Keratinocyte (primary cell): Measurements from ENCODE around the gene INSYN2A. TPM values are rescaled to one million over a fixed set of nuclear protein-coding genes. Genes with fewer than 3 reads are reported as not detected.

Source experiments
- DNase-seq: peaks from one replicate; pipeline ENCODE4 v3.0.0-alpha.2; 2011; ENCODE audit warnings: low read depth, missing footprints, low spot score
- FAIRE-seq: peaks from 2 replicates; lab custom pipeline; 2011; peaks lifted over from hg19 to GRCh38; lab: Jason Lieb, UNC
- H2AFZ ChIP-seq: 2 replicates; pipeline ENCODE4 v1.6.0; 2012; ENCODE audit warnings: low read length, control low read depth, inconsistent platforms; ENCODE audit not compliant: control insufficient read depth
- H3K27ac ChIP-seq: 2 replicates; pipeline ENCODE4 v1.5.1; 2011; ENCODE audit warnings: low read length; ENCODE audit not compliant: control insufficient read depth, insufficient read depth
- H3K27me3 ChIP-seq: 3 replicates; pipeline ENCODE4 v1.6.0; 2011; ENCODE audit warnings: low read length; ENCODE audit not compliant: control insufficient read depth, insufficient read depth; ENCODE audit errors: extremely low read depth
- H3K36me3 ChIP-seq, 2 experiments: 2 replicates in 1 of 2; 3 replicates in 1 of 2; pipeline ENCODE4 v1.5.1; 2011; ENCODE audit warnings: low read length in 2 of 2, mild to moderate bottlenecking in 1 of 2; ENCODE audit not compliant: control insufficient read depth in 2 of 2, insufficient read depth in 2 of 2; ENCODE audit errors: extremely low read depth in 1 of 2
- H3K4me1 ChIP-seq: 3 replicates; pipeline ENCODE4 v1.5.1; 2011; ENCODE audit warnings: low read length; ENCODE audit not compliant: control insufficient read depth, insufficient read depth; ENCODE audit errors: extremely low read depth
- H3K4me2 ChIP-seq: 3 replicates; pipeline ENCODE4 v1.6.0; 2011; ENCODE audit warnings: low read depth, low read length; ENCODE audit not compliant: control insufficient read depth, insufficient read depth; ENCODE audit errors: extremely low read depth
- H3K4me3 ChIP-seq, 3 experiments: fragments of 200-600 bp in 1 of 3; sonication (generic) in 1 of 3; 2 replicates in 2 of 3; 3 replicates in 1 of 3; pipeline ENCODE4 v1.5.1; 2011 to 2016; ENCODE audit warnings: low read length in 3 of 3, mild to moderate bottlenecking in 3 of 3, control low read depth in 2 of 3, inconsistent platforms in 1 of 3, low read depth in 1 of 3, mixed read lengths in 1 of 3, mixed run types in 1 of 3, moderate library complexity in 1 of 3; ENCODE audit not compliant: control insufficient read depth in 2 of 3, insufficient read depth in 2 of 3; ENCODE audit errors: extremely low read depth in 1 of 3
- H3K79me2 ChIP-seq: 2 replicates; pipeline ENCODE4 v1.6.0; 2012; ENCODE audit warnings: low read length; ENCODE audit not compliant: control insufficient read depth, insufficient read depth
- H3K9ac ChIP-seq: 3 replicates; pipeline ENCODE4 v1.6.0; 2011; ENCODE audit warnings: low read length; ENCODE audit not compliant: control insufficient read depth, insufficient read depth; ENCODE audit errors: extremely low read depth
- H3K9me1 ChIP-seq: 3 replicates; pipeline ENCODE4 v1.6.0; 2011; ENCODE audit warnings: low read length; ENCODE audit not compliant: control insufficient read depth, insufficient read depth; ENCODE audit errors: extremely low read depth
- H3K9me3 ChIP-seq: 2 replicates; pipeline ENCODE4 v1.5.1; 2012; ENCODE audit warnings: low read depth, low read length; ENCODE audit not compliant: control insufficient read depth
- H4K20me1 ChIP-seq: 3 replicates; pipeline ENCODE4 v1.6.0; 2011; ENCODE audit warnings: low read length; ENCODE audit not compliant: control insufficient read depth, insufficient read depth; ENCODE audit errors: extremely low read depth
- EZH2 ChIP-seq: IDR thresholded peaks from one replicate; pipeline ENCODE4 v1.6.1; 2012; ENCODE audit warnings: inconsistent platforms, mild to moderate bottlenecking, low read length, moderate library complexity
- dilution Hi-C: fragments of 300-500 bp; cut with MboI; formaldehyde crosslinking; loops from one replicate; pipeline ENCODE4 v1.7.0; 2020; ENCODE audit warnings: low sequenced_read_pairs; ENCODE audit not compliant: extremely low pct_ligation_motif_present
- polyA plus RNA-seq, 5 experiments: library from polyadenylated mRNA; depleted of rRNA in 3 of 5; stranded (reverse) in 3 of 5; stranded (forward) in 1 of 5; unstranded in 1 of 5; fragments of >200 nt; gene quantifications; 1 replicate in 1 of 5; 2 replicates in 3 of 5; 3 replicates in 1 of 5; pipeline versions ENCODE4 v1.2.1 to v1.2.3, GENCODE V29; 2011 to 2012; ENCODE audit warnings: missing spikeins in 2 of 5, low read depth in 1 of 5, low replicate concordance in 1 of 5
- TF ChIP-seq, protein P1 (sequence below), 3 experiments: IDR thresholded peaks in 1 of 3; conservative IDR thresholded peaks in 1 of 3; optimal IDR thresholded peaks in 1 of 3; 2 replicates in 2 of 3; 3 replicates in 1 of 3; pipeline versions ENCODE3 to v1.5.1; 2011; ENCODE audit warnings: low read length in 3 of 3, mild to moderate bottlenecking in 3 of 3, moderate library complexity in 2 of 3, control low read depth in 1 of 3, inconsistent platforms in 1 of 3; ENCODE audit not compliant: insufficient read depth in 2 of 3; ENCODE audit errors: extremely low read depth in 1 of 3

INSYN2A gene
- polyA plus RNA-seq, 1 donor (not counting 4 experiments of a cell fraction or from before 2014, with no cell fraction given): not detected

GRCh38 chr10:127151981-127152699, 44.3 kb downstream of the INSYN2A start:
- Histone ChIP-seq H2AFZ (no peak overlapping the region), H3K4me1 (peaks cover 38% of the 10 kb centered on the region), H3K27me3 (no peaks in the 10 kb centered on the region), H3K4me2 (peak overlapping the region; percentile 13), H3K36me3 (peaks cover 0 to 1% of the 10 kb centered on the region in 2 experiments), H3K4me3 (no peak overlapping the region), H3K9ac (no peak overlapping the region), H4K20me1 (no peaks in the 10 kb centered on the region), H3K9me1 (peaks cover 3% of the 10 kb centered on the region), H3K9me3 (no peaks in the 10 kb centered on the region), H3K27ac (no peak overlapping the region), H3K79me2 (no peaks in the 10 kb centered on the region)
- no peak for TF ChIP-seq EZH2
- TF ChIP-seq, protein P1, sequence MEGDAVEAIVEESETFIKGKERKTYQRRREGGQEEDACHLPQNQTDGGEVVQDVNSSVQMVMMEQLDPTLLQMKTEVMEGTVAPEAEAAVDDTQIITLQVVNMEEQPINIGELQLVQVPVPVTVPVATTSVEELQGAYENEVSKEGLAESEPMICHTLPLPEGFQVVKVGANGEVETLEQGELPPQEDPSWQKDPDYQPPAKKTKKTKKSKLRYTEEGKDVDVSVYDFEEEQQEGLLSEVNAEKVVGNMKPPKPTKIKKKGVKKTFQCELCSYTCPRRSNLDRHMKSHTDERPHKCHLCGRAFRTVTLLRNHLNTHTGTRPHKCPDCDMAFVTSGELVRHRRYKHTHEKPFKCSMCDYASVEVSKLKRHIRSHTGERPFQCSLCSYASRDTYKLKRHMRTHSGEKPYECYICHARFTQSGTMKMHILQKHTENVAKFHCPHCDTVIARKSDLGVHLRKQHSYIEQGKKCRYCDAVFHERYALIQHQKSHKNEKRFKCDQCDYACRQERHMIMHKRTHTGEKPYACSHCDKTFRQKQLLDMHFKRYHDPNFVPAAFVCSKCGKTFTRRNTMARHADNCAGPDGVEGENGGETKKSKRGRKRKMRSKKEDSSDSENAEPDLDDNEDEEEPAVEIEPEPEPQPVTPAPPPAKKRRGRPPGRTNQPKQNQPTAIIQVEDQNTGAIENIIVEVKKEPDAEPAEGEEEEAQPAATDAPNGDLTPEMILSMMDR (optimal IDR thresholded peaks at IDR 0.05 in 1 of 3, IDR thresholded peaks at IDR 0.05 in 1 of 3, conservative IDR thresholded peaks at IDR 0.05 in 1 of 3; ENCODE audit: extremely low read depth in 1 of 3, insufficient read depth in 2 of 3, low read length in 3 of 3): no peak
- DNase-seq: no peak
- peak; percentile 36 for FAIRE-seq
- dilution Hi-C loops: no loop called here

DNA sequence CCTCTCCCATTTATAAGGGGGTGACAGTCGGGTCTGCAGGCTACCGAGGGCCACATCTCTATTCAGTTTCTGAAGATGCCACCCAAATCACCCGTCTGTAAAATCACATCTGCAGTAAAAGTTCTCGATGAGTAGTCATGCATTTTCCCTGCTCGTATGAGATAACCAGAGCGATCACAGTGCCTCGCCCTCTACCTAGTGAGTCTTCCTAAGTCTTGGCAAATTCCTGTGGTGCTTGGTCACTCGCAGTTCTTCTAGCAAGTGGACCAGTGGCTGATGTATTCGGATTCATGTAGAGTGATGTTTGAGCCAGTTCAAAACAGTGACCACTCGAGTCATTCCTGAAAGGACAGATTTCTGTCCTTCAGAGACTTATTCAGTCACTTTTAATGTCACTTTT, 44.9 kb downstream of the INSYN2A start:
- DNase-seq (peak; percentile 23), FAIRE-seq (no peak)
- H3K9me1 ChIP-seq: peaks cover 3% of the 10 kb centered on the region
- TF ChIP-seq, protein P1 (optimal IDR thresholded peaks at IDR 0.05 in 1 of 3, IDR thresholded peaks at IDR 0.05 in 1 of 3, conservative IDR thresholded peaks at IDR 0.05 in 1 of 3; ENCODE audit: extremely low read depth in 1 of 3, insufficient read depth in 2 of 3, low read length in 3 of 3): no peak
- TF ChIP-seq EZH2: no peak
- no peaks in the 10 kb centered on the region for H4K20me1 ChIP-seq
- H3K4me2 ChIP-seq: no peak overlapping the region
- no peaks in the 10 kb centered on the region for H3K9me3 ChIP-seq
- H3K79me2 ChIP-seq: no peaks in the 10 kb centered on the region
- no peak overlapping the region for H2AFZ ChIP-seq
- H3K36me3 ChIP-seq: peaks cover 0 to 1% of the 10 kb centered on the region in 2 experiments
- H3K27me3 ChIP-seq: no peaks in the 10 kb centered on the region
- dilution Hi-C loops: no loop called here
- no peak overlapping the region for H3K9ac ChIP-seq
- no peak overlapping the region for H3K4me3 ChIP-seq
- peaks cover 38% of the 10 kb centered on the region for H3K4me1 ChIP-seq
- no peak overlapping the region for H3K27ac ChIP-seq
